Pulmonary artery endothelial cell (primary cell): ENCODE data around the gene PAX7. TPM values are rescaled to one million over a fixed set of nuclear protein-coding genes. Genes with fewer than 3 reads are reported as not detected.

Experiments used
- DNase-seq: peaks from one replicate; pipeline ENCODE4 v3.0.0-alpha.2; 2011; ENCODE audit warnings: low read depth, low spot score
- total RNA-seq: library from RNA; depleted of rRNA; stranded (reverse); fragments of >200 nt; gene quantifications from 2 replicates; pipeline ENCODE4 v1.2.3, GENCODE V29; 2014

The PAX7 gene
- total RNA-seq, 1 donor from 2014 or later: not detected

DNA sequence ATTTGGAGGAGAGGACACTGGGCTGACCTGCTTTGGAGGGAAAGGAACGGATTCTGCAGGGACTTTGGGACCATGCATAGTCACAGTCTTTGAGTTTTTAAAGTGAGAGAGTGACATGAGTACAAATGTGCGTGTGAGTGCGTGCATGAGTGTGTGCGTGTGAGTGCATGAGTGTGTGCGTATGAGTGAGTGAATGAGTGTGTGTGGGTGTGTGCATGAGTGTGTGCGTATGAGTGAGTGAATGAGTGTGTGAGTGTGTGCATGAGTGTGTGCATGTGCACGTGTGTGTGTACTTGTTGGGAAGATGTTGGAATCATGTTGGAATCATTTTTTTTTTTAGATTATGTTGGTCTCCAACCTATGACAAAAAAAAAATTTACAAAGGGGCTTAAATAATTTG, 70.5 kb downstream of the PAX7 start:
- DNase-seq: no peak

DNA sequence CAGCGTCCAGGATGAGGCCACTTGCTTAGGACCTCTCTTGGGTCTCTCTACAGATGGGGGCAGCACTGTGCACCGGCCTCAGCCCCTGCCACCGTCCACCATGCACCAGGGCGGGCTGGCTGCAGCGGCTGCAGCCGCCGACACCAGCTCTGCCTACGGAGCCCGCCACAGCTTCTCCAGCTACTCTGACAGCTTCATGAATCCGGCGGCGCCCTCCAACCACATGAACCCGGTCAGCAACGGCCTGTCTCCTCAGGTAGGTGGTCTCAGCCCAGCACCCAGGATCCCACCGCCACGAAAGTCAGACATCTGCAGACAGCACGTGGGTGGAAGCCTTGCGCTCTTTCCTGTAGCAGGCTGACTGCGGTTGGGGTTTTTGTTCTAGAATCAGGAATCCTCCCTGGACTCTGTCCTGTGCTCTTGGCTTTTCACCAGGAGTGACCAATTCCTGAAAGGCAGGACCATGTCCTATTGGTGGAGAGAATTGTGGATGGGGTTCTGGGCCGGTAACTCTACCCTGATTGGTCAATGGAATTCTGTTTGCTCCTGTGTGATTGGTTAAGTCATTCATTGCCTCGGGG, 72.5 kb downstream of the PAX7 start:
- DNase-seq: no peak

DNA sequence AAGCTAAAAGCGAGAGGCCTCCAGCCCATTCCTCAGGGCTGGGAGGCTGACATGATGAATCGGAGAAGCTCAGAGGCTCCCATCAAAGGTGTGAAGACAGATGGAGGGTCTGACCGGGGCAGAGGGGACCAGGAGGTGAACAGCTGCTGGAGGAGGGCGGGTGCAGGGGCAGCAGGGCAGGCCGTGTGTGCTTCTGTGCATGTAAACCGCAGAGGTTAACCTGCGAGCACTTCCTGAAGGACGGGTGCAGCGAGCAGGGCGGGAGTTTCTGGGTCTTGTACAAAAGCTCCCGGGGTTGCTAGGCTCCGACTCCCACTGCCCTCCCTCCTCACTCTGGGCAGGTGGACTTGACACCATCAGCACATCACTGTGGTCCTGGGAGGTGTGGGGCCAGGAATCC, 75.2 kb downstream of the PAX7 start:
- no peak for DNase-seq

DNA sequence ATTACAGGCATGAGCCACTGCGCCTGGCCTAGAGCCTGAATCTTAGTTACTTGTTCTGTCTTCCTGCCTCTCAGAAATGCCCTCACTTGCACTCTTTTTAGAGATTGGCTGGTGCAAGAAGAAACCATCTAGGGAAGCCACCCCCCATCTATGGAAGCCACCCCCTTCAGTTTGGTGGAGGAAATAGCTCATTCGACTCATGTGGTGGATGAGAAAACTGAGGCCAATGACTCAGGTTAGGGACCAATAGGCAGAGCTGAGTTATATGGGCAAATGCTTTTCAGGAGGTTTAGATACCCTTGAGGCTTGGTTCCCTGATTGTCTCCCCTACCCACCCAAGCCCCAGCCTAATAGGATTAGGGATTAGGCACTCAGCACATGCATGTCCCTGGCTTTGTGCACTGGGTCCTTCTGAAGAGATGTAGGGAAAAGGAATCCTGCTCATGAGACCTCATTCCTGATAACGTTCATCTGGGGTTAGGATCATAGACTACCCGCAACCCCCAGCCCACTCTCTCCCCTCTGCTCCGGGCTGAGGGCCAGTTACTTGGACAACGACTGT, 77.1 kb downstream of the PAX7 start:
- no peak for DNase-seq

DNA sequence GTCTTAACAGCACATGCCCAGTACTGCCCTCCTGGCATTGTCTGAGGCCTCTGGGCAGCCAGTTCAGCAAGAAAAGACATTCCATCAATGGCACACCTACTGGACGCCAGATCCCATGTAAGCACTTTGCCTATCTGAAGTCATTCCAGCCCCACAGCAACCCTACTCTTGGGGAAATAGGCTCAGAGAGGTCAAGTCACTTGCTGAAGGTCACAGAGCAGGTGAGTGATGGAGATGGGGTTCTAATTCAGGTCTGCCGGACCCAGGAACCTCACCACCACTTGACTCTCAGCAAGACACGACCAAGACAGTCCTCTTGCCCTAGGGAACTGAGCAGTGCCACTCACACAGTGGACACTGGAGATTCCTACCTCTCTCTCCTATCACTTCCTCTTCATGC, 79.4 kb downstream of the PAX7 start:
- no peak for DNase-seq

DNA sequence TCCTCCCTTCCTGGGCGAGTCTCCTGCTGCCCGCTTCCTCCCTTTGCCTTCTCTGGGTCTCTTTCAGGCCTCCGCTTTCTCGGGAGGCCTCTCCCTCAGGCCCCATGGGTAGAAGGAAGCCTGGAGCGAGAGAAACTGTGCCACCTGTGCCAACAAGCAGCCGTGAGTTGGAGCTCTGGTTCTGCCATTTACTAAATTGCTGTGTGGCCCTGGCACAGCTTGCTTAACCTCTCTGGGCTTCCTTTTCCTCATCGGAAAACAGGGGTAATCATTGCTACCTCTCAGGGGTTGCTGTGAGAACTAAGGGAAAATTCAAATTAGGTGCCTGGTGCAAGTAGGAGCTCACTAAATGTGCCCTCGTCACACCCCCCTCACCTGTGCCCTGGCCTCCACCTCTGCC, 80.4 kb downstream of the PAX7 start:
- no peak for DNase-seq

DNA sequence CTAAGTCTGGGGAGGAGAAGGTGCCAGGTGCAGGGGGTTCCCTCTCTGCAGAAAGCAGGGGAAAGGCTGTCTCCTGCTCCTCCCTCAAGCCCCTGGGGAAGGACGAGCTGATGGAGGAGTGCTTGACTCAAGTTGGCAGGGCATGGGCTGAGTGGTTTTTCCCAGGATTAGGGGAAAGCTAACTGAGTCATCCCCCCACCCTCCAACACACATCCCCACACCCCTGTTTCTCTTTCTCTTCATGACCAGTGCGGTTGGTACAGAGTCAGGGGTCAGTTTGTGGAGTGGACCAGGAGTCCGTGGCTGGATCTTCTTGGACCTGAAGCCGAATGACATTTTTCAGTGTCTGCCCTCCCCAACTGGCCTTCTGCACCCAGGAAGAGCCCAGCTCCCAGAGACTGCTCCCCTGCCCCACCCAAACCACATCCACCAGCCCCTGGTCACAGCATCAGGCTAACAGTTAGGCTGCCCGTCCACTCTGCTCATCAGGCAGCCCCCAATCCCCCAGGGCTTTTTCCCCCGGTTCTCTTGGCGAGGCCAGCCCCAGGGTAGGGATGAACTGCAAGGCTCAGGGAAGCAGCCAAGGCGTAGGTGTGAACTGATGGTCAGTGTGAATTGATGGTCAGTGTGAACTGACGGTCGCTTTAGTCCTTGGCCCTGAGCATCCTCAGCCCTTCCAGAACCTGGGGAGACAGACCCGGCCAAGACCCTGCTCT, 81.0 kb downstream of the PAX7 start:
- DNase-seq: no peak

DNA sequence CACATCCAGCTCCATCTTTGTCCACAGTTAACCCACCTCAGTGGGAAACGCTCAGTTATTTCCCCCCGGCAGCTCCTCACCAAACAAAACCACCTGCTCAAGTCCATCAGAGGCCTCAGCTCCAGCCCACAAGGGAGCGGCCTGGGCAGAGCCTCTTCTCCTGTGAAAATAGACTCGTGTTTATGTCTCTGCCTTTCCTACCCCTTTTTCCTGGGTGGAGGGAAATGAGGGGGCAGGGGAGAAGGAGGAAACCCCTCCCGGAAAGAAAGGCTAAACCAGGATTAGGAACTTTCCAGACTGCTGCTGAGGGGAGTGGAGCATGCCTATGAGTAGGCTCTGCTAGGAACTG, 81.6 kb downstream of the PAX7 start:
- DNase-seq: no peak

DNA sequence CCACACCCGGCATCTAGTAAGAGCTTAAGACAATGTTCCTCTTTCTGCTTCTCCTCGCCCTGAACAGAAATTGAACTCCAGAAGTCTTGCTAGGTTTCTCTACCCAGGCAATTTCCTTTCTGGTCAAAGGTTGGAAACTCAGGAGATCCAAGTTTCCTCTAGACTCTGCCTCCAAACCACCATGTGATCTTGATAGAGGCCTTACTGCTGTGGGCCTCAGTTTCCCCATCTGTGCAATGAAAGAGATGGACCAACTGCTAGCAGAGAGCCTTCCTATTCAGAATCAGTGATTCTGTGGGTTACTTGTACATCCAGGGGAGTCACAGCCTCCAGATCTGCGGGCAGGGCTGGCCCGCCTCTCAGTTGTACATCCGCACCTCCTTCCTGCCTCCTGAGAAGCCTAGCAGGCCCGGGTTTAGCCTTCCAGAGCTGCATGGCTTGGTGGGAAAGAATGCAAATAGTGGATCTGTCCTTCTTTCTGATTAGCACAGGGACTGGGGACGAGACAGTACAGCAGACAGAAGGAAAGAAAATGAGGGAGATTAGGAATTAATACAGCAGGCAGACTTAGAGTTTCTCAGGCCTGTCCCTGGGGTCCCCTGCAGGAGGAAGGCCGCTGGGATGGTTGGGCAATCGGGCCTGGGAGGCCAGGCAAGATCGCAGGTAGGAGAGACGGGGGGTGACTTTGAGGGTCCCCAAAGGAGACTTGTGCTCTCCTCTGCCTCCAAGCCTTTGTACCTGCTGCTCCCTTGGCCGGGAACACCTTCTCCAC, 83.9 kb downstream of the PAX7 start:
- DNase-seq: no peak

DNA sequence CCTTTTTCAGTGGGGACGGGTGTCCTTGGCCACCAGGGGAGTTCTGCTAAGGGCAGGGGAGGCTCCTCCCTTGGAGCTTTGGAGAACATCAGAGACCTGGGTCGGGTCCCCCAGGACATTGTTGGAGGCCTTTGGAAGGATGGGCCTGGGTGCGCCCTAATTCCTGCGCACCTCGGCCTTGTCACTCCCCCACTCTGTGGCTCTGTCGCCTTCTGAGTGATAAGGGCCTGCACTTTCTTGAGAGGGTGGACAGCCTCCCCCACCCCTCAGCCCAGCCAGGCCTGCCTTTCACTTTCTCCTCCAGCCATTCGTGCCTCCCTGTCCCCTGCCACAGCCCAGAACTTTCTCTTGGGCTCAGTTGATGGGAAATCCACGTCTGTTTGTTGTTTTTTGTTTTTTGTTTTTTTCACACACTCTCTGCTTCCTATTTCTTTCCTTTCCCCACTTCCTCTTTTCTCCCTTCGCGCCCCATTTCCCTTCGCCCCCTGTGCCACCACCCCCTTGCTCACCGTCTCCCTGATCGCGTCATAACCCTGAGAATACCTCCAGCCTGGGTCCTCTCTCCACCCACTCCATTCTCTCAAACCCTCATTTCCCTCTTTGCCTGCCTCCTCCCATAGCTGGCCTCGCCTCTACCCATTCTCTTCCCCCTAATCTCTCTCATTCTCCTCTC, 85.6 kb downstream of the PAX7 start:
- no peak for DNase-seq

DNA sequence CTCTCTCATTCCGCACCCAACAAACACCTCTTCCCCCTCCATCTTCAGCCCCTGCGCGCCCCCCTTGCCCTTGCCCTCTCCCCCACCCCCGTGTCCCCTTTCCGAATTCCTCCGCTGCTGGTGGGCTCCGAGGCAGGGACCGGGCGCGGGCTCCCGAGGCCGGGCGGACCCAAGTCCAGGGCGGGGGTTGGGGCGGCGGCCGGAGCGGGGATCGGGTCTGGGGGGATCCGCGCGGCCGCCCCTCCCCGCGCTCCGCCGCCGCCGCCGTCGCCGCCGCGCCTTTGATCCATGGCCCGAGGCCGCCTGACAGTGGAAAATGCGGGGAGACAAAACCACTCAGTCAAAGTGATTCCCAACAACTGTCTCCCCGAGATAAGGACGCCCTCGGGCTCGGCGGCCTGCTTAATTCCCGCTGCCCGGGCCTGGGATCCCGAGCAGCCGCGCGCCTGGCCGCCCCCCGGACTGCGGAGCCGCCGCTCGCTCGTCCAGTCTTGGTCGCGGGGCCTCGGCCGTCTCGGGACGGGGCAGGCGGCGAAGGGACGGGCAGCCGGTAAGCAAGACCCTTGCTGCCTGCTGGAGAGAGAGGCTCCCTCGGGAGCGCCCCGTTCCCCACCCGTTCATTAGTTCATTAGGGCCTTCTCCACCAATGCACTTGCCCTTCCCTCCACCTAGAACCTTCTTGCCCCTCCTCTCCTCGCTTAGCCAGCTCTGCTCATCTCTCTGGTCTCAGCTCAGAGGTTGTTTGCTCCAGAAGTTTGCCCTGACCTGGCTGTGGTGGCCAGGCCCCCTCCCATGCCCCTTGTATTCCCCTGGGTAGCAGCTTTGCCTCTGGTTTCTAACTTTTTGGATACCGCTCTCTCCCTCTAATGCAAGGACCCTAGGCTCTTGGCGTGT, 86.4 kb downstream of the PAX7 start:
- DNase-seq: no peak

DNA sequence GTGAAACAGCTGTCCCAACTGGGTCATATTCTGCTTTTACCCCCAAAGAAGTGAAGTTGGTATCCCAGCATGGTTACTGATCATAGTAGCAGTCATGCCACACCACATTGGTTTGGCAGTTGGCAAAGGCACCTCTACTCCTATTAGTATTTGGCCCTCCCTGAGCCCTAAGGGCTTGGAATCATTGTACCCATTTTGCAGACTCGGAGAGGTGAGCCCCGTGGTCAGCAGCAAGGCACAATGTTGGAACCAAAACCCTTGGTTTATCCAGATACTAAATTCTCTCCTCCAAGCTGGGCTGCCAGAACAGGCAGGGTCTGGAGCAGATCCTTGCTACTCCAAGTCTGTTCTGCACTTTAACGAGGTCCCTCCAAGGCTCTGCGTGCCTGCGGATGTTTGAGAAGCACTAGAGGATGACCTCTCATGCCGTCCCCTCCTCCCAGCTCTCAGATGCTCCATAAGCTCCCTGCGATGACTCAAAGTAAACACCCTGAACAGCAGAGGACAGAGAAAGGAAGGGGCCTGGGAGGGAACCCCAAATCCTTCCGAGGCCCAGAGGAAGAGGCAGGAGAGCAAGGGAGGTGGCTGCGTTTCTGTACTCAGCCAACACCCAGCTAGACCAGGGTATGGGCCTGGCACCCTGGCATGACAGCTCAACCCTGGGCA, 89.3 kb downstream of the PAX7 start:
- DNase-seq: no peak

DNA sequence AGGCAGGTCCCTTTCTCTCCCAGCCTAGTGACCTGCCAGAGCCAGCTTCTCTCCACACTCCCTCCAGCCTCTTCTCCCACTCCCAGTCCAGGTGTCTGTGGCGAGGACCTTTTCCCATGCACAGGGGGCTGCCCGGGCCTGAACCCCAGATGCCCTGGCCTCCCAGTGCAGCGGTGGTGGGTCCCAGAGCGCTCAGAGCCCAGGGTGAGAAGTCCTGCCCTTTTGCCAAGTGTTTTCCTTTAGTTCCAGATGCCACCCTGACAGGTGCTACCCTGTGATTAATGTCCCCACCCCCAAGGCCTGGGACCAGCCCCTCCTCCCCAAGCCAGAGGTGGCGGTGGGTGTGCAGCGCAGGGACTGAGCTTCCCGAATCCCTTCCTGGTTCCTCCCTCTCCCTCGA, 90.4 kb downstream of the PAX7 start:
- DNase-seq: no peak

DNA sequence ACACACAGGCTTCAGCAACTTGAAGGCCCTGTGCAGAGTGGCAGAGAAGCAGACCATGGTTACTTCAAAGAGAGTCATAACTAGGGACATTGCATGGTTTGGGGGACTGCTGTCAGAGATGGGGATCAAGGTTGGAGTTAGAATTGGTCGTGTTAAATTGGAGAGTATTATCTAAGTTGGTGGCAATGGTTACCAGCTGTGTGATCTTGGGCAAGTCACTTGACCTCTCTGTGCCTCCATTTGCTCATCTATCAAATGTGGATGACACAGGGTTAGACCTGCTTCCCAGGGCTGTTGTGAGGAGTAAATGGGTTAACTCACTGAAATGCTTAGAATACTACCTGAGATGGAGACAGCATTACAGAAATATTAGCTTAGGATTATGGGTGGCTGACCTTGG, 91.1 kb downstream of the PAX7 start:
- no peak for DNase-seq

DNA sequence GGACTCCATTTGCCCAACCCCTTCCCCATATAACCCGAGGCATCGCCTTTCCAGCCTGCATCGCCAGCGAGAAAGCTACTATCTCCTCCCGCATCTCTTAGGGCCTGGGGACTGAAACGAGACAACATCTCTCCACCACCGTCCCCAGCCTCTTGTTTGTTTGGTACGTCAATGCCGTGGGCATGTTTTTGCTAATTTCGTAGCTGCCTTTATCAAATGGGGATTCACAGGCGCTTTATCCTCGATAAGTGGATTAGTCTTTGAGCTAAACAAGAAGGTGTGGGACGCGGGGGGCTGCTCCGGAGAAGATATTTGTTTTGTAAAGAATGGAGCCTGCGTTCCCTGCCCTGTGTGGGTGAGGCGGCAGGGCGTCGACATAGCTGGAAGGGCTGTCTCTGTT, 91.6 kb downstream of the PAX7 start:
- no peak for DNase-seq

DNA sequence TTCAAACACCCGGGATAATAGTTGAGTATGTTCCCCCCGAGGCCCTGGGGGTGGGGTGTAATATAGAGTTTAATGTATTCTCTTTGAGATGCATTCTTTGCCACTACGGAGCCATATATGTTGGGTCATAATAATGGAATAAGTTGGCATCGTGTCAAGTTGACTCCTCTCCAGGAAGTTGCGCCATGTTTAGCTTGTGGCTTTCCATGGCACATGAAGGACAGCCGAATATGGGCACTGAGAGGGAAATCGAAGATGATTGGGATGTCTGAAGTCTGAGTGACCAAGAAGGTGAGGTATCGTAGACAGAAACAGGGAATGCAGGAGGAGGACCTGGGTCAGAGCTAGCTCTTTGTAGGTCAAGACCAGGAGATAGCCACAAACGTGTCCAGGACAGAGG, 92.6 kb downstream of the PAX7 start:
- DNase-seq: no peak

DNA sequence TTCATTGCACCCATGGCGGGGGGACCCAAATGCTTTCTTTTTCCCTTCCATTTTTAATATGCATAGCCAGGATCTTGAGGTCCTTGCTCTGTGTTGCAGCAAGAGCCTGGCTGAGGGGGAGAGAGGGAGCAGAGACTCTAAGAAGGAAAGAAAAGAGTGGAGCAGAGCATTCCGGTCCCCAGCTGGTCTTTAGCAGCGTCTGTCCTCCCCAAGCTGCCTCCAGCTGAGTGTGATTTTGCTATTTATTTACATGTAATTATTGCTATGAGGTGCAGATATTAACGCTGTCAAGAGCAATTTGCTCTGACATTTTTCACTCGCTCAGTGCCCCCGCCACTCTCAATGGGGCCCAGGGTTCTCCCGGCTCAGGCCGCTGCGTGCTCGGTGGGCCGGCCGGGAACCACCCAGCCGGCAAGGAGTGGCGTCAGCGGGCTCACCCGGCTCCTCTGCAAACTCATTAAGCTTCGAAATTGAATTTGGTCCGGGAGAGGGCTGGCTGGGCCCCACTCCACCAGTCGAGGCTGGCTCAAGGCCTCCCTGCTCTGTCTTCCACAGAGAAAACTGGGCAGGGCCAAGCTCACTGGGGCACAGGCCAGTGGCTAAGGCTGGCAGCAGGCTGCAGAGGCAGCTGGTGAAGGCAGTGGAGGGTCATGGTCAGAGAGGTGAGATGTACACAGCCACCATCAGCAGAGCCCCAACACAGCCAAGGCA, 93.2 kb downstream of the PAX7 start:
- no peak for DNase-seq

DNA sequence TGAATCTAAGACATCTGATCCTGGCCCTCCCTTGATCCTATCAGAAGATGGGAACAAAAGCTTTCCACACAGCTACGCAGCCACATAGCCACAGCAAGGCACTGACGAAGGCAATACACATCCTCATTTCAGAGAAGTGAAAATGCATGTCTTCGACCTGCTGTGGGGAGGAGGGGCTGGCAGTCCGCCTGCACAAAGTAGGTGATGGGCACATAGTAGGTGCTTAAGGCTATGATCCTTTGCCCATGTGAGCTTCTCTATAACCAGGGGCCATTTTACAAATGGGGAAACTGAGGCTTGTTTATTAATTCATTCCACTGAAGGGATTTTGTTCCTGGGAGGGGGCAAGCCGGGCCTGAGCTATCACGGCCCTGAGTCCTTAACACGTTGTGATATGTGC, 94.2 kb downstream of the PAX7 start:
- no peak for DNase-seq

DNA sequence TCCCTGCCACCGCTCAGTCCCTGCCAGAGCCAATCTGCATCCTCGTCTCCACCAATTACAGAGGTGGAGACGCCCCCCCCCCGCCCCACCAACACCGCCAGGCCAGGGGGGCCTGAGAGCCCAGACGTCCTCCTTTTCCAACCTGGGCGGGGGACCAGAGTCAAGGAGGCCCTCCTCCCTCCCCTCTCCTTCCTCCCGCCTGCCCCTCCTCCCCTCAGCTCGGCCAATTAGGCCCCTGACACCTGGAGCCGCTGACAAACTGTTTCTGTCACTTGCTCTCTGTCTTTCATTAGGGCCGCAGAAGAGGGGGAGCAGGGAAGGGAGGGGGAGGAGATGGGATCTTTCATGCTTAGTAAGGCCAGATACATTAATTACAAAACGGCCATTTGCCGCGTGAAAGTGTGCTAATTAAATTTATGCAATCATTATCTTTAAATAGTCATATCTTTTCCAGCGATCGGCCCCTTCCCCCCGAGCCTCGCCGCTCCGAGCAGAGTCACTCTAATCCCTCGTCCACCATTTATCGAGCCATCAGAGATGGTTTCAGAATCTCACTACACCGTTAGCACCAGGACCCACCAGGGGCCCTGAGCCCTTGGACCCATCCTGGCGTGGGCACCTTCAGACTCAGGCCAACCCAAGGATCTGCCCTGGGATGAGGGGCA, 94.7 kb downstream of the PAX7 start:
- no peak for DNase-seq
